ENCODE measurements around the gene ANGPTL2.

DNA sequence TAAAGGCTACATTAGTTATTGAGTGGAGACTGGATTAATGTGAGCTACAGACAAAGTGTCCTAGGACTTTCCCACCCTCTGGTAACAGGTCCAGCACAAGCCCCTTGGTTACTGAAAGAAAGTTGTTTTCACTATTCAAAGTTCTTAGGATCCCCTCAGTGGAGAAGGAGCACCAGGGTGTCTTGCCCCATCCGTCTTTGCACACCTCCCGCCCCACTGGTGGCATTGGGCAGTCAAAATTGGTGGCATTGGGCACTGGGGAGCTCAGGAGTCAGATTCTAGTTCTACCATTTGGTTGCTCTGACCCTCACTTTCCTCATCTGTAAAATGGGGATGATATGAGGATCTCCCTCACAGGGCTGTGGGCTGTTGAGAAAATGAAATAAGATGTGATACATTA, 2.4 kb upstream of the ANGPTL2 start:
- TF ChIP-seq, protein P1, sequence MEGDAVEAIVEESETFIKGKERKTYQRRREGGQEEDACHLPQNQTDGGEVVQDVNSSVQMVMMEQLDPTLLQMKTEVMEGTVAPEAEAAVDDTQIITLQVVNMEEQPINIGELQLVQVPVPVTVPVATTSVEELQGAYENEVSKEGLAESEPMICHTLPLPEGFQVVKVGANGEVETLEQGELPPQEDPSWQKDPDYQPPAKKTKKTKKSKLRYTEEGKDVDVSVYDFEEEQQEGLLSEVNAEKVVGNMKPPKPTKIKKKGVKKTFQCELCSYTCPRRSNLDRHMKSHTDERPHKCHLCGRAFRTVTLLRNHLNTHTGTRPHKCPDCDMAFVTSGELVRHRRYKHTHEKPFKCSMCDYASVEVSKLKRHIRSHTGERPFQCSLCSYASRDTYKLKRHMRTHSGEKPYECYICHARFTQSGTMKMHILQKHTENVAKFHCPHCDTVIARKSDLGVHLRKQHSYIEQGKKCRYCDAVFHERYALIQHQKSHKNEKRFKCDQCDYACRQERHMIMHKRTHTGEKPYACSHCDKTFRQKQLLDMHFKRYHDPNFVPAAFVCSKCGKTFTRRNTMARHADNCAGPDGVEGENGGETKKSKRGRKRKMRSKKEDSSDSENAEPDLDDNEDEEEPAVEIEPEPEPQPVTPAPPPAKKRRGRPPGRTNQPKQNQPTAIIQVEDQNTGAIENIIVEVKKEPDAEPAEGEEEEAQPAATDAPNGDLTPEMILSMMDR (IDR thresholded peaks at IDR 0.05 in 4 of 5, conservative IDR thresholded peaks at IDR 0.05 in 1 of 5): no peak
- TF ChIP-seq POLR2A (IDR thresholded peaks at IDR 0.05): no peak

Data from gastrocnemius medialis (tissue), 4 donors.